Measurements from ENCODE around the gene SLC35F3.
A peak's percentile ranks its signal among the peaks of the same experiment; 100 is the strongest.
"Not testable (repeated sequence)": the region's sequence is repeated elsewhere in the genome, so short reads cannot be mapped to it uniquely, and the experiment has no call there.

SLC35F3 gene

GRCh38 chr1:234199476-234200127, 295.1 kb downstream of the SLC35F3 start:
- no peak for DNase-seq (ENCODE audit: low read depth)

- DNase-seq (ENCODE audit: low read depth): no peak
Measured at GRCh38 chr1:234200566-234200965, 296.1 kb downstream of the SLC35F3 start.

GRCh38 chr1:234201600-234201999, 297.1 kb downstream of the SLC35F3 start:
- DNase-seq (ENCODE audit: low read depth): no peak

GRCh38 chr1:234205966-234206365, 301.5 kb downstream of the SLC35F3 start:
- no peak for DNase-seq (ENCODE audit: low read depth)

GRCh38 chr1:234206651-234207284, 302.3 kb downstream of the SLC35F3 start:
- no peak for DNase-seq (ENCODE audit: low read depth)

- DNase-seq (ENCODE audit: low read depth): no peak
Measured at GRCh38 chr1:234208351-234208750, 303.9 kb downstream of the SLC35F3 start.

GRCh38 chr1:234208791-234209190, 304.3 kb downstream of the SLC35F3 start:
- DNase-seq (ENCODE audit: low read depth): no peak

GRCh38 chr1:234210429-234210828, 306.0 kb downstream of the SLC35F3 start:
- not testable (repeated sequence) for DNase-seq (ENCODE audit: low read depth)

GRCh38 chr1:234211855-234212254, 307.4 kb downstream of the SLC35F3 start:
- DNase-seq (ENCODE audit: low read depth): not testable (repeated sequence)

- no peak for DNase-seq (ENCODE audit: low read depth)
Measured at GRCh38 chr1:234212764-234213657, 308.5 kb downstream of the SLC35F3 start.

GRCh38 chr1:234213658-234214128, 309.2 kb downstream of the SLC35F3 start:
- DNase-seq (ENCODE audit: low read depth): no peak

- peak; percentile 24 for DNase-seq (ENCODE audit: low read depth)
Measured at GRCh38 chr1:234214129-234214910, 309.8 kb downstream of the SLC35F3 start.

- DNase-seq (ENCODE audit: low read depth): no peak
Measured at GRCh38 chr1:234214911-234215892, 310.7 kb downstream of the SLC35F3 start.

GRCh38 chr1:234216116-234216703, 311.7 kb downstream of the SLC35F3 start:
- no peak for DNase-seq (ENCODE audit: low read depth)

- no peak for DNase-seq (ENCODE audit: low read depth)
Measured at GRCh38 chr1:234217316-234217840, 312.9 kb downstream of the SLC35F3 start.

- no peak for DNase-seq (ENCODE audit: low read depth)
Measured at GRCh38 chr1:234218078-234218477, 313.6 kb downstream of the SLC35F3 start.

- no peak for DNase-seq (ENCODE audit: low read depth)
Measured at GRCh38 chr1:234219711-234220110, 315.2 kb downstream of the SLC35F3 start.

GRCh38 chr1:234221601-234222000, 317.1 kb downstream of the SLC35F3 start:
- no peak for DNase-seq (ENCODE audit: low read depth)

- DNase-seq (ENCODE audit: low read depth): no peak
Measured at GRCh38 chr1:234222561-234223280, 318.2 kb downstream of the SLC35F3 start.
